ENCODE results near the gene CIAO3.
A peak's percentile ranks its signal among the peaks of the same experiment; 100 is the strongest.

The CIAO3 gene

GRCh38 chr16:720447-720989, 20.3 kb downstream of the CIAO3 start (continued):
- TF ChIP-seq PRDM2 (tag by site-specific recombination; IDR thresholded peaks at IDR 0.05; ENCODE audit: borderline replicate concordance) (no peak), ZNF654 (tag by site-specific recombination; IDR thresholded peaks at IDR 0.05; ENCODE audit: low read depth) (no peak), SCRT2 (tag by site-specific recombination; IDR thresholded peaks at IDR 0.05) (no peak), GLI2 (tag by site-specific recombination; IDR thresholded peaks at IDR 0.05; ENCODE audit: borderline replicate concordance, low read depth) (no peak), ZBTB49 (tag by site-specific recombination; IDR thresholded peaks at IDR 0.05; ENCODE audit: low read depth) (no peak), ZNF112 (tag by site-specific recombination; IDR thresholded peaks at IDR 0.05) (no peak), ZNF18 (tag by site-specific recombination; IDR thresholded peaks at IDR 0.05) (no peak), EGR2 (tag by site-specific recombination; IDR thresholded peaks at IDR 0.05; ENCODE audit: low read depth) (peak; percentile 96), ZNF354C (tag by site-specific recombination; IDR thresholded peaks at IDR 0.05; ENCODE audit: borderline replicate concordance, low read depth) (no peak), ZNF266 (tag by site-specific recombination; IDR thresholded peaks at IDR 0.05; ENCODE audit: low read depth) (no peak), ZNF221 (tag by site-specific recombination; IDR thresholded peaks at IDR 0.05; ENCODE audit: borderline replicate concordance) (no peak), MEIS1 (CRISPR knock-in tag; IDR thresholded peaks at IDR 0.05; ENCODE audit: borderline replicate concordance) (no peak), BCL11A (tag by site-specific recombination; IDR thresholded peaks at IDR 0.05; ENCODE audit: low read depth) (peak; percentile 48; the same call in 1 of the 2 replicates), ZNF223 (tag by site-specific recombination; IDR thresholded peaks at IDR 0.05) (no peak), ZNF510 (tag by site-specific recombination; IDR thresholded peaks at IDR 0.05; ENCODE audit: insufficient replicate concordance) (no peak), ZNF621 (tag by site-specific recombination; IDR thresholded peaks at IDR 0.05) (no peak), ZBTB1 (tag by site-specific recombination; IDR thresholded peaks at IDR 0.05) (no peak), SALL2 (tag by site-specific recombination; IDR thresholded peaks at IDR 0.05; ENCODE audit: borderline replicate concordance) (no peak), ZXDB (tag by site-specific recombination; IDR thresholded peaks at IDR 0.05) (peak; percentile 64; the same call in 1 of the 2 replicates), BCL6B (tag by site-specific recombination; IDR thresholded peaks at IDR 0.05) (no peak), ZNF423 (tag by site-specific recombination; IDR thresholded peaks at IDR 0.05) (no peak), ZNF677 (tag by site-specific recombination; IDR thresholded peaks at IDR 0.05) (no peak), HIC1 (tag by site-specific recombination; IDR thresholded peaks at IDR 0.05) (no peak), ZNF169 (tag by site-specific recombination; IDR thresholded peaks at IDR 0.05) (no peak), ZNF488 (tag by site-specific recombination; IDR thresholded peaks at IDR 0.05) (no peak), ZNF785 (tag by site-specific recombination; IDR thresholded peaks at IDR 0.05) (no peak)
